GM19452 (cell line): ENCODE measurements around the gene C6orf89.
A peak's percentile ranks its signal among the peaks of the same experiment; 100 is the strongest.
"Not testable (repeated sequence)": the region's sequence is repeated elsewhere in the genome, so short reads cannot be mapped to it uniquely, and the experiment has no call there.

Experiments used
- ATAC-seq: cut with Tn5 transposase; IDR thresholded peaks from one replicate; pipeline ENCODE4 v1.9.1; 2021; ENCODE audit not compliant: unreplicated experiment

C6orf89 gene

DNA sequence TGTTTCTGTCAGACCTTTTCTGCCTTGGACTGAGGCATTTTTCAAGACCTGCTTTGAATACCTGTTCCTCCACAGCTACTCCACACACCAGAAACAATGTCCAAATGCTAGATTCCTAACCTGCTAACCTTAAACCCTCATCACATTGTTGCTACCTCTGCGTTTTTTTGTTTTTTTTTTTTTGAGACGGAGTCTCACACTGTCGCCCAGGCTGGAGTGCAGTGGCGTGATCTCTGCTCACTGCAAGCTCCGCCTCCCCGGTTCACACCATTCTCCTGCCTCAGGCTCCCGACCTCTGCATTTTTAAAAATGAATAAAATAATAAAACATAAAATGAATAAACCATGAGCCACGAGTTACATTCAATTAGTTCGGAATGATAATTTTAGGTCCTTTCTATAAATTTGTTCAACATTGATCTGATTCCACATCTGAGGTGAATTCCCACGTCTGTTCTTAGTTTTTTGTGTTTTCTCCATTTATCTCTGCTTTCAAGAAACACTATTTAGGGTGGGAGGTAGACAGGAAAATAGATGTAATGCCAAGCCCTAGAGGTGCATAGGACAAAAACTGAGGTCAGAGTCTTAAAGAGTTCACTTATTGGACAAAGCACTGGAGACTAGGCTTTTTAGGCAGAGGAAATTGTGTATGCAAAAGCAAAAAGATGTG, 1.3 kb downstream of the C6orf89 start:
- ATAC-seq = no peak

DNA sequence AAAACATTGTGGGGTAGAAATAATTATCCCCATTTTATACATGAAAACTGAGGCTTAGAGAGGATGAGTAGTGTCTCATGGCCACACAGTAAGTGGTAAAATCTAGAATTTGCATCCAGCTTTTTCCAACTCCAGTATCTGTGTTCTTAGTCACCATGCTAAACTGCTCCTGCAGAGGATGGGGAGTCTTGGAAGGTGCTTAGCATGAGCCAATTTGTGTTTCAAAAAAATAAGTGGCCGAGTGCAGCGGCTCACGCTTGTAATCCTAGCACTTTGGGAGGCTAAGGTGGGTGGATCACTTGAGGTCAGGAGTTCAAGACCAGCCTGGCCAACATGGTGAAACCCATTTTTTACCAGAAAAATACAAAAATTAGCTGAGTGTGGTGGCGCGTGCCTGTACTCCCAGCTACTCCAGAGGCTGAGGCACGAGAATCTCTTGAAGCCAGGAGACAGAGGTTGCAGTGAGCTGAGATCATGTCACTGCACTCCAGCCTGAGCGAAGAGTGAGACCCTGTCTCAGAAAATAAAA, 2.4 kb downstream of the C6orf89 start:
- no peak for ATAC-seq

- ATAC-seq = no peak
These were observed 3.1 kb downstream of the C6orf89 start for GRCh38 chr6:36888654-36889481.

- no peak for ATAC-seq
These were observed 4.4 kb downstream of the C6orf89 start for GRCh38 chr6:36890112-36890663.

DNA sequence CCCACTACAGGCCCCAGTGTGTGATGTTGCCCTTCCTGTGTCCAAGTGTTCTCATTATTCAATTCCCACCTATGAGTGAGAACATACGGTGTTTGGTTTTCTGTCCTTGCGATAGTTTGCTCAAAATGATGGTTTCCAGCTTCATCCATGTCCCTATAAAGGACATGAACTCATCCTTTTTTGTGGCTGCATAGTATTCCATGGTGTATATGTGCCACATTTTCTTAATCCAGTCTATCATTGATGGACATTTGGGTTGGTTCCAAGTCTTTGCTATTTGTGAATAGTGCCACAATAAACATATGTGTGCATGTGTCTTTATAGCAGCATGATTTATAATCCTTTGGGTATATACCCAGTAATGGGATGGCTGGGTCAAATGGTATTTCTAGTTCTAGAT, 5.4 kb downstream of the C6orf89 start:
- ATAC-seq = not testable (repeated sequence)

- no peak for ATAC-seq
These were observed 8.5 kb downstream of the C6orf89 start for GRCh38 chr6:36893976-36894932.

DNA sequence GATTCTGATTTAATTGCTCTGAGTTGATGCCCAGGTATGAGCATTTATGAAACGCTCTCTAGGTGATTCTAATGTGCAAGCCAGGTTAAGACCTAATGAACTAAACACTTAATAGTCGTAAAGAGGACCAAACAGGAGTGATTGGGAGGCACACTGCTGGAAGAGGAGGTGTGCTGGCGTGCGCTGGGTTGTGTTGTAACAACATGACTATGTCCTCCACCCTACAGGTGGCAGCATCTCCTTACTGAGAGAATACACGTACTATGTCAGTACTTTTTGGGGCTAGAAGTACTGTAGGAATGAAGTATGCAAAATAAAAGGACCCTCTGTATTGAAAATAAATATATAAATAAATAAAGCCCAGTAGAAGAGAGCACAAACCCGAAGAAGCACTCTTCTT, 11.9 kb downstream of the C6orf89 start:
- ATAC-seq = no peak

DNA sequence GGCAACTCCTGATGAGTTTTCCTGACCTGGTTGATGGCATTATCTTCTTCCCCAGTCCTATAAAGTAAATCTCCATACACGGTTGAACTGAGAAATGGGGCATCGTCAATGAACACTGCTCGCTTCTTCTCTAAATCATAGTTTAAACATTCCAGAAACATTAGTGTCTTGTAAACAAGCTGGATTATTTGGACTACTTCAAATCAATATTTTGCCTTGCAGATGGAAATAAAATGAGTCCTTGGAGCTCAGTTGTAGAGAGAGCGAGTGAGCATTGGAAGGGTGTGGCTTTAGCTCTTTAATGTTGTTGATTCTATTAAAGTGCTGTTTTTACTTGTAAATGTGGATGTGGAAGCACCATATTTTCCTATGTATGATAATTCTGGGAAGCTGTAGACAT, 18.4 kb downstream of the C6orf89 start:
- ATAC-seq = no peak

GRCh38 chr6:36904851-36905393, 19.2 kb downstream of the C6orf89 start:
- ATAC-seq = no peak

- no peak for ATAC-seq
These were observed 21.0 kb downstream of the C6orf89 start for GRCh38 chr6:36906539-36907325.

DNA sequence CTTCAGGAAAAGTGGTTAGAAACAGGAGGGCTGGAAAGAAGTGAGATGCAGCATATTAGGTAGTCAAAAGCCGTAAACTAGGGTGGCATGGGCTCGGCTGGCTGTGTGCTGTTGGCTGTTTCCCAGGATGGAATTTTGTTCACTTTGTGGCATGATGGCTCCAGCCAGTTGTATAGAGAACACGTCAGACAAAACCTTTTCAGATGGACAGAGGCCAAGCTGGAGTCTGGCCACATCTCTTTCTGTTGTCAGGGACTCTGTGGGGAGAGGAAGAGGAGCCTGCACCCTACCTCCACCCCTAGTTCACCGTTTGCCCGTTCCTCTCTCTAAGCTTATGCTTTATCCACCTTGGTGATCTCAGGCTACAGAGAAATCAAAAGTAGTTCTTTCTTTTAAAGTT, 22.0 kb downstream of the C6orf89 start:
- no peak for ATAC-seq

DNA sequence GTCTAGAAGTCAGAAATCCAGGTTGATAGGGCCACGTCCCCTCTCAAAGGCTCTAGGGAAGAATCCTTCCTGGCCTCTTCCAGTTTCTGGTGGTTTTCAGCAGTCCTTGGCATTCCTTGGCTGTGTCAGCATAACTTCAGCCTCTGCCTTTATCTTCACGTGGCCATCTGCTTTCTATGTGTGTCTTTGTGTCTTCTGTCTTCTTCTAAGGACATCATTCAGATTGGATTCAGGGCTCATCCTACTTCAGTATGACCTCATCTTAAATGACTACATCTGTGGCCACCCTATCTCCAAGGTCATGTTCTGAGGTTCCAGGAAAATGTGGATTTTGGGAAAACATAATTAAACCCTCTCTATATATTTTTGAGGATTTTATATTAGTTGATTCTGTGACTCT, 23.0 kb downstream of the C6orf89 start:
- ATAC-seq = no peak

- peak; percentile 28 for ATAC-seq
These were observed 26.3 kb downstream of the C6orf89 start for GRCh38 chr6:36912030-36912454.

DNA sequence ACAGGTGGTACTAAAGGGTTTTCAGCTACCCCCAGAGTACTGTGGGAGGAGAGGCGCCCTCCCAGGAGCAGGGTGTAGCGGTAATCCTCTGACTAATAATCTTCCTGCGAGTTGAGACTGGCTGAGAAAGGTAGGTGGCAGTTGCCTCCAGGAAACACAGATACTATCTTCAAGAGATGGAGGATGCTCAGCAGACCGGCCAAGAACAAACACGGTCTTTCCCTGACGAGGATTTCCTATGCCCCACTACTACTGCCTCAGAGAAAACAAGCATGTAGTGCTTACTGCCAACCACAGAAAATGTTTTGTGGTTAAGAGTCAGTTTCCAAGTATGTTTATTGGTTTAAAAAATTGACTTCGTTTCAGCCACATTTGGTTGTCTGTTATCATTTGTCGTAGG, 26.8 kb downstream of the C6orf89 start:
- ATAC-seq = peak; percentile 85

- ATAC-seq = no peak
These were observed 27.3 kb downstream of the C6orf89 start for GRCh38 chr6:36913082-36913481.

DNA sequence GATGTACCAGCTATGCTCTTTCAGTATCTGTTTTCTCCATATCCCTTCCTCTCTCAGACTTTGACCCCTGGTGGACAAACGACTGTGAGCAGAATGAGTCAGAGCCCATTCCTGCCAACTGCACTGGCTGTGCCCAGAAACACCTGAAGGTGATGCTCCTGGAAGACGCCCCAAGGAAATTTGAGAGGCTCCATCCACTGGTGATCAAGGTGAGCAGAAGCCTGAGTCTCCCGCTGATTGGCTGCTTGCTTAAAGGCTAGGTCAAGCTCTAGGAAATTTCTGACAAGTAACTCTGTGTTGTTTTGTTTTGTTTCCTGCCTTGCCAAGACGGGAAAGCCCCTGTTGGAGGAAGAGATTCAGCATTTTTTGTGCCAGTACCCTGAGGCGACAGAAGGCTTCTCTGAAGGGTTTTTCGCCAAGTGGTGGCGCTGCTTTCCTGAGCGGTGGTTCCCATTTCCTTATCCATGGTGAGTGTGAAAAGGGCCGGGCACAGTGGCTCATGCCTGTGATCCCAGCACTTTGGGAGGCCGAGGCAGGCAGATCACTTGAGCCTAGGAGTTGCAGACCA, 28.6 kb downstream of the C6orf89 start:
- ATAC-seq = no peak

DNA sequence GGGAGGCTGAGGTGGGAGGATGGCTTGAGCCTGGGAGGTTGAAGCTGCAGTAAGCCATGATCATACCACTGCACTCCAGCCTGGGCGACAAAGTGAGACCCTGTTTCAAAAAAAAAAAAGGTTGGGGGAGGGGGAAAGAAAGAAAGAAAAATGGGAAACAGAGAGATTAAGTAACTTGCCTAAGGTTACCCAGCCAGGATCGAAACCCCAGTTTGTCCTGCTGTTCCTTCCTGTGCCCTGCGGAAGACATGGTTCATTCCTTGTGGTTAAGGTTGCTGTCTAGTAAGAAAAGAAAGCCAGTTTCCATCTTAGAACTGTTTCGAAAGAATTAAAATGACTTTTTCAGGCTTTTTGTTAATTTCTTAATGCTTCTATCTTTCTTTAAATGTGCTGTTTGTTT, 29.8 kb downstream of the C6orf89 start:
- no peak for ATAC-seq

DNA sequence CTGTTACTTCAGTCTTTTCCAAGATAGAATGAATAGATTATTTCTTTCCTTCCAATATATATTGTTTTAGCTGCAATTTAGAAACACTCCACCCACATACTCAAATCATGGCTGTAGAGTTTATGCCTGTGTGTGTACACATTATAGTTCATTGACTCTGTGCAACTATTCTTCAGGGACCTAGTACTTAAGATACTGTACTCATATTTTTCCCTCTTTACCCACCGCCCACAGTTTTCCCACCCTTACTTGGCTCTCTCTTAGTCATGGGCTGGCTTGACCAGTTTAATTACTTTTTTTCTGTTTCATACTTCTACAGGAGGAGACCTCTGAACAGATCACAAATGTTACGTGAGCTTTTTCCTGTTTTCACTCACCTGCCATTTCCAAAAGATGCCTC, 30.4 kb downstream of the C6orf89 start:
- no peak for ATAC-seq

DNA sequence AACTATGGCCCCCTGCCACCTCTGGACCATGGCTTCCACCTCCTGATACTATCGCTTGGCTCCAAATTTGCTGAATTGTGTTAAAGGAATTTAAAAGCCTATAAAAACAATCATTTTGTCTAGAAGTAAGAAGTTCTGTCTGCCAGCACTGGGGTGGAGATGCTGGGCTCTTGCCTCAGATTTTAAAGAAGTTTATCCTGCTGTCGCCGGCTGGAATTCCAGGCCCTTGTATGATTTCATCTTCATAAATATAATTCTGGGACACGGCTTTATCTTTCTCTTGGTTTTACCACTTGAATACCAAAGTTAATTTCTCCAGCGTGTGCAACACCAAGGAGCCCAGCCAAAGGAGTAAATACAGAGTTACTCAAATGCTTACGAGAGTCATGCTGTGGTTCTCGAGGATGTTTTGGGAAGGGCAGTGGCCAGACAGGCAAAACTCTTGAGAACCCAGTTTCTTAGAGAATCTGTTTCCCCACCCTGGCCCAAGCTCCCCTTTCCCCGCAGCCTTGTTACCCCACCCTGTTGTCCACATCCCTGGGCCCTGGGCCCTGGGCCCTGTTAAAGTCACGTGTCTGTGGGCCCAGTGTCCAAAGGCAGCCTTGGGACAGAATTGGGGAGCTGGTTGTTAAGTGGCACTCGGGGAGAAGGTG, 31.9 kb downstream of the C6orf89 start:
- ATAC-seq = no peak
